A673 (cell line): ENCODE results near the gene VMAC.

Experiments
- EZH2 ChIP-seq: fragments of 200-600 bp; sonication (generic); IDR thresholded peaks from 2 replicates; pipeline ENCODE4 v1.6.1; 2017; ENCODE audit warnings: borderline replicate concordance, low read depth, mild to moderate bottlenecking, mixed read lengths, antibody characterized with exemption, low read length; ENCODE audit not compliant: poor library complexity, severe bottlenecking
- TF ChIP-seq, protein P1 (sequence below): fragments of 300-800, 200-600 bp; sonication (generic); conservative IDR thresholded peaks from 2 replicates; pipeline ENCODE4 v1.5.1; 2017; ENCODE audit warnings: low read depth, mild to moderate bottlenecking, antibody characterized with exemption, low read length, moderate library complexity, mixed read lengths

DNA sequence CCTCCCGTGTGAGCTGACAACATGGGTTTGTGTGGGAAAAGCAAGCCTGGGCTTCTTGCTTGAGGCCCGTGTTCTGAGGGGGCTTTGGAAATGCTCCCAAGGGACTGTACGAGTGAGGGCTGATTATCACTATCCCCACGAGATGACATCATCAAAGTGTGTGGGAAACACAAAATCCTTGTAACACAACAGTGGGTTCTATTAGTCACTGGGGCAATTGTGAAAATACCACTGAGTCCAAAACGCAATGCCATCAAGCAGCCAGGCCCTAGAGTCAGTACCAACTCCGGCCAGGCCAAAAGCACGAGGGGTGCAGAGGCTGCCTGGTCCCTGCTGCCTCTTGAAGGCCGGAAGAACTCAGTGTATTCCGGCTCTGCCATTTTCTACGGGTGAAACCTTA, 39.0 kb downstream of the VMAC start:
- TF ChIP-seq, protein P1, sequence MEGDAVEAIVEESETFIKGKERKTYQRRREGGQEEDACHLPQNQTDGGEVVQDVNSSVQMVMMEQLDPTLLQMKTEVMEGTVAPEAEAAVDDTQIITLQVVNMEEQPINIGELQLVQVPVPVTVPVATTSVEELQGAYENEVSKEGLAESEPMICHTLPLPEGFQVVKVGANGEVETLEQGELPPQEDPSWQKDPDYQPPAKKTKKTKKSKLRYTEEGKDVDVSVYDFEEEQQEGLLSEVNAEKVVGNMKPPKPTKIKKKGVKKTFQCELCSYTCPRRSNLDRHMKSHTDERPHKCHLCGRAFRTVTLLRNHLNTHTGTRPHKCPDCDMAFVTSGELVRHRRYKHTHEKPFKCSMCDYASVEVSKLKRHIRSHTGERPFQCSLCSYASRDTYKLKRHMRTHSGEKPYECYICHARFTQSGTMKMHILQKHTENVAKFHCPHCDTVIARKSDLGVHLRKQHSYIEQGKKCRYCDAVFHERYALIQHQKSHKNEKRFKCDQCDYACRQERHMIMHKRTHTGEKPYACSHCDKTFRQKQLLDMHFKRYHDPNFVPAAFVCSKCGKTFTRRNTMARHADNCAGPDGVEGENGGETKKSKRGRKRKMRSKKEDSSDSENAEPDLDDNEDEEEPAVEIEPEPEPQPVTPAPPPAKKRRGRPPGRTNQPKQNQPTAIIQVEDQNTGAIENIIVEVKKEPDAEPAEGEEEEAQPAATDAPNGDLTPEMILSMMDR = no peak
- no peak for TF ChIP-seq EZH2
